Ectodermal cell (in vitro differentiated cells): Measurements from ENCODE around the gene SPPL3.

Experiments
- H3K27ac ChIP-seq: 2 replicates; pipeline ENCODE4 v1.7.0; 2013; ENCODE audit warnings: mild to moderate bottlenecking, low read depth, low read length; ENCODE audit not compliant: insufficient read depth, poor library complexity, severe bottlenecking
- H3K27me3 ChIP-seq: 2 replicates; pipeline ENCODE4 v1.7.0; 2013; ENCODE audit warnings: mild to moderate bottlenecking, low read length; ENCODE audit not compliant: insufficient read depth, control insufficient read depth, poor library complexity, severe bottlenecking
- H3K36me3 ChIP-seq: one replicate; pipeline ENCODE4 v1.7.0; 2013; ENCODE audit warnings: low read length; ENCODE audit not compliant: control insufficient read depth, insufficient read depth
- H3K4me1 ChIP-seq: one replicate; pipeline ENCODE4 v1.7.0; 2013; ENCODE audit warnings: low read length; ENCODE audit not compliant: control insufficient read depth, insufficient read depth
- H3K4me3 ChIP-seq: 2 replicates; pipeline ENCODE4 v1.7.0; 2013; ENCODE audit warnings: low read depth, low read length, control low read depth; ENCODE audit not compliant: insufficient read depth
- H3K9me3 ChIP-seq: 2 replicates; pipeline ENCODE4 v1.7.0; 2013; ENCODE audit warnings: mild to moderate bottlenecking, low read length, moderate library complexity; ENCODE audit not compliant: control insufficient read depth
- WGBS, 2 experiments: methylation state at CpG; one replicate each; pipeline ENCODE4 v1.1.7; 2013; ENCODE audit warnings: missing lambda C conversion rate in 2 of 2; 5-methylcytosine and 5-hydroxymethylcytosine counted together

SPPL3 gene

DNA sequence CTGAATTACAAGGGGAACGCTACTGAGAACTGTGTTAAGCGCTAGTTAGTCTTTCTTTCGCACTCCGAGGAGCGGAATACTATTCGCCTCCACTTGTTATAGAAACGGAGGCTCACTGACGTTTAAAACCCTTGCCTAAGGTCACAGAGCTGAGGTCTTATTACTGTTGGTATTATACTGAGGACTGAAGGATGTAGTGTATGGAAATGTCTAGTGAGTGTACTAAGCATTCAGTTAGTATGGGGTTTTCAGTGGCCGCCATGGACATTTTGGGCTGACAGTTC is 177.7 kb downstream of the SPPL3 start:
- H3K36me3 ChIP-seq: peaks cover 14% of the 10 kb centered on the region
- H3K4me3 ChIP-seq: peak overlapping the region; percentile 59
- H3K27me3 ChIP-seq: peaks cover 10% of the 10 kb centered on the region
- H3K9me3 ChIP-seq: no peaks in the 10 kb centered on the region
- peaks cover 4% of the 10 kb centered on the region for H3K4me1 ChIP-seq
- no peak overlapping the region for H3K27ac ChIP-seq
- WGBS, 2 experiments: 94% methylated on average over 9 of the region's 9 CpGs

DNA sequence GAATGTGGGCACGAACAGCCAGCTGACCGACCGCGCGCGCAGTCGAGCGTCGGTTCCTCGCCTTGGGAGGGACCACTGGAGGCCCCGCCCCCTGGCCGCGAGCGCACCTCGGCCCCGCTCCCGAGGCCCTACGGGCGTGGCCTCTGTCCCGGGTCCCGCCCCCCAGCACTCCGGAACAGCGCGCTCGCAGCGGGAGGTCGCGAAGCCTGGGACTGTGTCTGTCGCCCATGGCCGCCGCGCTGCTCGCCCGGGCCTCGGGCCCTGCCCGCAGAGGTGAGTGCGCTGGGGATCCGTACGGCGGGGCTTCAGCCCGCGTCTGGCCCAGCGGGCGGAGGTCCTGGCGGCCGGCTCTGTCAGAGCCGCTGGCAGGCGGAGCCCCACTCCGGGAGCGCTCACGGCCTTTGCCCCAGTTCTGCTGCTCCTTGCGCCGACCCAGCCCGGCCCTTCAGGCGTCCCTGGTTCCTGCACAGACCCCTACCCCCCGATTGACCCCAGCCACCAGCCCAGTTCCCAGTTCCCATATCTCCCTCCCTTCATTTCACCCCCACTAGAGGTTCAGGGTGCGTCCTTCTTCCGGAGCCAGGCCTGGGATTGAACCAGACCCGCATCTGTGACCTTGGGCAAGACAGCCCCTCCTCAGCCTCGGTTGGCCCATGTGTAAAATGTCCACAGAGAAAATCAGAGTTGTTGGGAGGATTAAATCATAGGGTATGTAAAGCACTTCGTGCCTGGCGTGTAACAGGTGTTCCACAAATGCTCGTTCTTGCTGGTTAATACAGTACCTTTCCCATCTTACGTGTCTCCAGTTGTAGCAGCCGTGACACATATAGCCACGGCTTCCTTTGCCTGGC is 178.3 kb downstream of the SPPL3 start, which contains the start of gene ACADS:
Gene ACADS, plus strand, starts transcription at position 168 of the 851 bp plus-strand sequence. Its CDS starts 60 bp downstream, at position 228.
- 14 to 15% methylated on average over 66 of the region's 66 CpGs for WGBS, 2 experiments
- Histone ChIP-seq H3K27ac (no peak within 1 kb of the TSS), H3K4me3 (peak within 1 kb of the TSS; percentile 59), H3K36me3 (peaks cover 16% of the 10 kb centered on the region), H3K9me3 (no peaks in the 10 kb centered on the region), H3K4me1 (peaks cover 4% of the 10 kb centered on the region), H3K27me3 (peaks cover 10% of the 10 kb centered on the region)

DNA sequence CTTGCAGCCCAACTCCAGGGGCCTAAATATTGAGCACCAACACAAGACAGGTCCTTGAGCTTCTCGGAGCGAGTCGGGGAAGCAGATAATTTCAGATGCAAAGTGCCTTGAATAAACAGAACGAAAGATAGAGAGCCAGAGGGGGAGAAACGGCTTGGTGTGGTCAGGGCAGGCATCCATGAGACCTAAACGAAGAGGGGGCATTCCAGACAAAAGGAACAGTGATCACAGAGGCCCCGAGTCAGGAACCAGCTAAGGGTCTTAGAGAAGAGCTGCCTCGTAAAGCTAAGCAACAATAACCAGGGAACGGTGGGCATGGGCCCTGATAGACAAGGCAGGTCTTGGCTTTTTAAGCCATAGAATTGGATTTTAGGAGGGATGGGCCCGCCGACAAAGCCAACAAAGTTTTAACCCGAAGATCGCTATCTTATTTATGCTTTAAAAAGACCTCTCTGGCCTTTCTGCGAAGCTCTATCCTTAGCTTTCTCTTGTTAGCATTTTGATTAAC is 179.0 kb downstream of the SPPL3 start:
- Histone ChIP-seq H3K36me3 (peaks cover 20% of the 10 kb centered on the region), H3K4me1 (peaks cover 4% of the 10 kb centered on the region), H3K27ac (no peak overlapping the region), H3K4me3 (peak overlapping the region; percentile 59), H3K27me3 (peaks cover 10% of the 10 kb centered on the region), H3K9me3 (no peaks in the 10 kb centered on the region)
- 39 to 41% methylated on average over 14 of the region's 14 CpGs for WGBS, 2 experiments

DNA sequence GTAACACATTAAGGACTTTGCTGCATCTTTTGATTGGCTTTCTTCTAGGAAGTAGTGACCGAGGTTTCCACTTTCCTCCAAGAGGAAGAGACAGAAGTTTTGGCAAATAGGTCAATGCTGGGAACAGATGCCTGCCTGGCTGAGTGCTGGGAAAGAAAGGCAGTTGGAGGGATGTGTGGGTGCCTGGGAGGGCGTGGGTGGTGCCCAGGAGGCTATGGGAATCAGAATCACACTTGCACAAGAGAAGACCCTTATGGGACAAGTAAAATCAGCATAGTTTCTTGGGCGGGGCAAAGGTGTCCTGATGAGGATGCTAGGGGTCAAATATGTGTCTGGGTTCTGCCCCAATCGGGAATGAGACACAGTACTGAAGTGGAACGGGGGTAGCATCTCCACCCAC is 179.4 kb downstream of the SPPL3 start:
- no peak overlapping the region for H3K4me3 ChIP-seq

DNA sequence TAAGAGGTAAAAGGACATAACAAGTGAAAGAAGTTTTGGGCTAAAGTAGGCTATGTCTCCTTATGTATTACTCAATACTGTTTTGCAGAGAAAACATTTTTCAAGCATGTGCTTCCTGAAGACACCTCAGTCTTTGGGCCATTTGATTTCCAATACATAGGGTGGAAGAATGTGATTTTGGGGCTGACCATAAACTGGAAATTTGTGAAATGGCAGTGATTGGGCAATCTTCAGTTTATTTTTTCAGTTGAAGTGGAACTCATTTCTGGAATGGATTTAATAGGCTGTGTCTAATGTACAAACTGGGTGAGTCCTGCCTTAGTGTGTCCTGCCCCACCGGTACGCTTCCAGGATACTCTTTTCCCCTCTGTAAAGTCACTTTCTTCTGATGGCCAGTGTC is 181.4 kb downstream of the SPPL3 start:
- peaks cover 4% of the 10 kb centered on the region for H3K4me1 ChIP-seq
- no peaks in the 10 kb centered on the region for H3K9me3 ChIP-seq
- H3K4me3 ChIP-seq: no peak overlapping the region
- H3K36me3 ChIP-seq: peaks cover 43% of the 10 kb centered on the region
- no peak overlapping the region for H3K27ac ChIP-seq
- H3K27me3 ChIP-seq: peaks cover 10% of the 10 kb centered on the region
- WGBS, 2 experiments: 98 to 100% methylated on average over 2 of the region's 2 CpGs

More for the DNA sequence above, 179.4 kb downstream of the SPPL3 start:
- H3K9me3 ChIP-seq: no peaks in the 10 kb centered on the region
- WGBS, 2 experiments: 89 to 91% methylated on average over 5 of the region's 5 CpGs
- H3K27ac ChIP-seq: no peak overlapping the region
- H3K4me1 ChIP-seq: peaks cover 4% of the 10 kb centered on the region
- H3K36me3 ChIP-seq: peaks cover 25% of the 10 kb centered on the region
- peaks cover 10% of the 10 kb centered on the region for H3K27me3 ChIP-seq

DNA sequence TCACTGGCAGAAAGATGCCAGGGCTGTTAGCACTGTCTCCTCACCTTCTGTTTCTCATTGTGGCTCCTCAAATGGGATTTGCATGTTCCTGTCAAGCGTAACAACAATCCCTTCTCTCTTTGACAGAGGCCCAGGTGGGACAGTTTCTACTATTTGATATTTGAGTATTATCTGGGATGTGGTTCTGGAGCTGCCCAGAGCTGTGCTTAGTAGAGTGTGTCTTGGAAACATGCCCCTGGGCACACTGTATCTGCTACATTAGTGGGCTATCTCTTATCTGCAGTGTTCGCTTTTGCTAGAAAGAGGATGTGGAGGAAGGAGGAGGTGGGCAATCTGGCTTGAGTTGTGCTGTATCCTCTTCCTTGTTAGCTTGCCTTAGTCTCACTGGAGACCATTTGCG is 182.3 kb downstream of the SPPL3 start:
- Histone ChIP-seq H3K4me1 (peaks cover 4% of the 10 kb centered on the region), H3K4me3 (no peak overlapping the region), H3K27me3 (peaks cover 10% of the 10 kb centered on the region), H3K36me3 (peaks cover 47% of the 10 kb centered on the region), H3K27ac (no peak overlapping the region), H3K9me3 (no peaks in the 10 kb centered on the region)
- 94% methylated on average over 3 of the region's 3 CpGs for WGBS, 2 experiments

DNA sequence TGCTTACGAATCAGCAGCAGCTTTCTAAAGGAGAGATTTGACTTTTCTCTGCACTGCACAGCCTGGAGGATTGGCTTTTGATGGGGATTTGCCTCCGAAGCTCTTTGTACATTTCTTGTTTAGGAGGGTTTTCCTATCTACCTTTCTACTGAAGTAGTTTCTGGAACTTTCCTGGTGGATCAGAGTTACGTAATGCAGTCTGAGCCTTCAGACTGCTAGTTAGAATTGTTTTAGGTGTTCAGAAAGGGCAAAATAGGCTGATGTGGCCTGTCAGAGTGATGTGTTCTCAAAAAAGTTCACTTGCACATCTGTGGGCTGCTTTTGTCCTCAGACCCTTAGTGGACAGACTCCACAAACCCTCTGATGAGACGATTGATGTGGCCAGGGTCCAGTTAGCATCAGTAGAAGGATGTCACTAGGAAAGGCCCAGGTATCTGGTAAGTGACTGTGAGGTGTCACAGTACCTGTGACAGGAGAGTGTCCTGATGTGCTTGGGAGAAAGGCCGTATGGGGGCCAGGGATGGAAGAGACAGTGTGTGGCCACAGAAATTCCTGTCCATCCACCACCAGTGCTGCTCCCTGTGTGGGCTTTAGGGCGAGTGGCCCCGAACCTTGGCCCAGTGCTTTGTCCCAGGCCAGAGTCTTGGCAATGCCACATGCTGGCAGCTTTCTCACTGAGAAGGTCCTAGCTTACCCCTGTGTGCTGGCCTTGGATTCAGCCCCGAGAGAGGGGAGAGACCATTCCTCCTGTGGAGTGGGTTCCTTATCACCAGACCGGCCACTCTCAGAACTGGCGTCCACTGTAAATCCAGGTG is 183.0 kb downstream of the SPPL3 start:
- WGBS, 2 experiments: 95 to 96% methylated on average over 10 of the region's 10 CpGs
- peaks cover 3% of the 10 kb centered on the region for H3K4me1 ChIP-seq

DNA sequence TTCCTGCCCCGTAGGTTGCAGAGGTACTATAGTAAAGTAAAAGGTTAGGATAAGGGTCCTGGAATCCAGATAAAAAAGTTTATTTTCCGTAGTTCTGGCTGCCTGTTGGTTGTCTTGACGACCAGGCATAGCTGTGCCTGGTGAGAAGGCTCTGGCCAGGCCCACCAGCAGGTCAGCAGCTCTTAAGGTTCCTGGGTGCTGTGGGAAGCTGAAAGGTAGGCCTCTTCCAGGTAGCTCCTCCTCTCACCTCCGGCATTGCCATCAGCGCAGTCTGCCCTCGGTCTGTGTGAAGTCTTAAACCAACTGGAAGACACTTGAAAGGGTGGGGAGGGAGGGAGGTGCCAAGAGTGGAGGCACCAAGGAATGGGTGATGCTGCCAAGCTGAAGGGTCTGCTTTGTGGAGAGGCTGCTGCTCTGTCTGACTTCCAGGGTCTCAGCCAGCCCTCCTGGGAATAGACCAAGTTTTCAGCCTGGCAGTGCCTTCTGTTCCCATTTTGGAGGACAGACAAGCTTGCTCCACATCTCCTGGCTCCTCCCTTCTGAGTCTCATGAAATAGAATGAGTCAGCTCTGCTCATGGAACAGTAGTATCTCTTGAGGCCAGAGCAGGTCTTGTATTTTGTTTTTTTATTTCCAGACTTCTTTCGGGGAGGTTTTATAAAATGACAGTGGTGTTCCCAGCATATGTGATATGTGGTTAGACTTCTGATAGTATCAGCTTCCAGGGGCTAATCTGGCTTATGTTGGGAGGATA is 183.7 kb downstream of the SPPL3 start:
- 92 to 95% methylated on average over 6 to 7 of the region's 7 CpGs for WGBS, 2 experiments
- no peaks in the 10 kb centered on the region for H3K4me1 ChIP-seq
- H3K9me3 ChIP-seq: no peaks in the 10 kb centered on the region
- no peak overlapping the region for H3K4me3 ChIP-seq
- no peaks in the 10 kb centered on the region for H3K27me3 ChIP-seq
- H3K36me3 ChIP-seq: peaks cover 60% of the 10 kb centered on the region
- H3K27ac ChIP-seq: no peak overlapping the region

More for the DNA sequence above, 183.0 kb downstream of the SPPL3 start:
- H3K27me3 ChIP-seq: peaks cover 4% of the 10 kb centered on the region
- no peak overlapping the region for H3K4me3 ChIP-seq
- peaks cover 53% of the 10 kb centered on the region for H3K36me3 ChIP-seq
- H3K9me3 ChIP-seq: no peaks in the 10 kb centered on the region
- H3K27ac ChIP-seq: no peak overlapping the region

DNA sequence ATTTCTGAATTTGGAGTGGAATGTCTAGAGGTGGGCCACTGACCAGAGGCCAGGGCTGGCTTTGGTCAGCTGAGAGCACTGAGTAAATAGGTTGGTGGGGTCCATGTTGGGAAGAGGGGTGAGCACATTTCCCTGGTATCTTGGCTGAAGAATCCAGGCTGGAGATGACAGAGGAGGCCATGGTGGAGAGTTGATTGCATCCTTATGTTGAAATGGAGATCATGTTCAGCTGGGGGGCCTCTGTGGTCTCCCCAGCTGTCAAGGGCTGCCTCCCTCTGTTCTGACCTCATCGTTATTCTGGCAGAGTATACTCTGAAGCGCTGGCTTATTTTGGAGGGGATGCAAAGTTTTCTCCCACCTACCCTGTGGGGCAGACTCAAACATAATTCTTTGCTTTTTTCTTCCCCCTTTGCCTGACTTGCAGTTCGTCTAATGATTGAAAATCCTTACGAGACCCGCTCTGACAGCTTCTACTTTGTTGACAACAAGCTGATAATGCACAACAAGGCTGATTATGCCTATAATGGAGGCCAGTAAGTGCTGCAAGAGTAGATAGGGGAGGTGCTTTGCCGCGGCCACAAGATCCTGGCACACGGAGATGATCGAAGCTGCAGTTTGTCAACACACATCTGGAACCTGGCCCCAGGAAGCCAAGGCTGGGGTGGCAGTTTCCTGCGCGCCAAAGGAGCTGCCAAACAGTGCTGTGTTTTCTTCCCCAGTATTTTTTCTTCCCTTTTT is 184.5 kb downstream of the SPPL3 start:
- Histone ChIP-seq H3K4me1 (no peaks in the 10 kb centered on the region), H3K27ac (no peak overlapping the region), H3K9me3 (no peaks in the 10 kb centered on the region), H3K27me3 (no peaks in the 10 kb centered on the region), H3K4me3 (no peak overlapping the region), H3K36me3 (peaks cover 60% of the 10 kb centered on the region)
- 94 to 96% methylated on average over 11 of the region's 11 CpGs for WGBS, 2 experiments
